RWPE1 (cell line): ENCODE results near the gene PTAR1.

ENCODE experiments used
- CTCF ChIA-PET: fragments of 350-600 bp; sonication (Branson Sonifier 250); formaldehyde crosslinking; extraction: SDS; loops from one replicate; lab custom pipeline; 2021; lab: Yijun Ruan, JAX
- POLR2A ChIA-PET: fragments of 400-600 bp; formaldehyde crosslinking; extraction: SDS; loops from one replicate; lab custom pipeline; 2020; ENCODE audit warnings: antibody characterized with exemption; ENCODE audit not compliant: low non-redundant PET; lab: Yijun Ruan, JAX
- DNase-seq: peaks from one replicate; pipeline ENCODE4 v3.0.0; 2012; ENCODE audit warnings: low spot score
- H3K27ac ChIP-seq: fragments of 450-650 bp; 2 replicates; pipeline ENCODE4 v1.5.1; 2017
- CTCF ChIP-seq: fragments of 450-650 bp; conservative IDR thresholded peaks from 2 replicates; pipeline ENCODE4 v1.5.1; 2017; ENCODE audit warnings: low read depth, mild to moderate bottlenecking

Gene PTAR1

GRCh38 chr9:69683927-69684326 is 75.9 kb downstream of the PTAR1 start:
- no peak for DNase-seq
- ChIA-PET CTCF (interaction anchor here (0.6 to 1.0 kb wide), 3 partner anchors 220 to 1465 kb away, joined by 3 to 4 read pairs (median 3); no protein-coding TSS in a partner anchor), POLR2A (no interaction called here)
- no peak overlapping the region for H3K27ac ChIP-seq
- no peak for TF ChIP-seq CTCF

- POLR2A ChIA-PET = no interaction called here
These were observed 80.8 kb downstream of the PTAR1 start for GRCh38 chr9:69678843-69679538.

DNA sequence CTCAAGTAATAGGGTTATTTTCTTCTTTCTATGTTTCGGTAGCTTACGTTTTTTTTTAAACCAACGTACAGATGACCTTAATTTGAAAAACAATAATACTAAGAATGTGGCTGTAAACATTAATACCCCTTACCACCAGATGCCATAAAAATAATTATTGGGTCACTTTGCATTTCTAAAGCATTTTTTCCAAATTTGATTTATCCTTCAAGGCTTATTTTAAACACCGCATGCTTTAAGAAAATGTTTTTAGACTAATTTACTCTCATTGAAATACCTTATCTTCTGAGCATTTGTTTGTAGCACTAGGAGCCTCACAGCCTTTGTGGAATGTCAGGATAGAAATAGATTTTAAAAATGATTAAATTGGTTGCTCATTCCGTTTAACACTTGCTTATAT is 81.9 kb downstream of the PTAR1 start:
- DNase-seq = no peak
- CTCF ChIA-PET = no interaction called here
- no peak overlapping the region for H3K27ac ChIP-seq
- POLR2A ChIA-PET = no interaction called here
- TF ChIP-seq CTCF = no peak

More at GRCh38 chr9:69678843-69679538, 80.8 kb downstream of the PTAR1 start:
- CTCF ChIA-PET = interaction anchor here (1.1 kb wide), 1 partner anchor 240 kb away, joined by 3 read pairs; no protein-coding TSS in a partner anchor
- no peak for TF ChIP-seq CTCF
- DNase-seq = no peak
- H3K27ac ChIP-seq = no peak overlapping the region

DNA sequence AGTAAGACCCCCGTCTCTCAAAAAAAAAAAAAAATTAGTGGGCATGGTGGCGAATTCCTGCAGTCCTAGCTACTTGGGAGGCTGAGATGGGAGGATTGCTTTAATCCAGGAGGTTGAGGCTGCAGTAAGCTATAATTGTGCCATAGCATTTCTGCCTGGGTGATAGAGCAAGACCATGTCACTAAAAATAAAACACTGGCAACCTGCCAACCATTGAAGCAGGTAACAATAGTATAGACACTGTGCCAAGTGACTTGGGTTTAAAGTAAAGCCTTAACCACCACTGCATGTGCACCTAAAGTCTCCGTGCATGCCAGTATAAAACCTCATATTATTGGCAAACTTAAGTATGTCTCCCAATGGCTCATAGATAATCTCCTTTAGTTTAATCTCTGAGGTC is 84.2 kb downstream of the PTAR1 start:
- no peak overlapping the region; the same call in 1 of the 2 replicates for H3K27ac ChIP-seq
- DNase-seq = no peak
- POLR2A ChIA-PET = no interaction called here
- CTCF ChIA-PET = interaction anchor here (0.6 kb wide), 1 partner anchor 41 kb away, joined by 3 read pairs; no protein-coding TSS in a partner anchor
- TF ChIP-seq CTCF = no peak

- H3K27ac ChIP-seq = no peak overlapping the region; the same call in 1 of the 2 replicates
- peak; percentile 47 for DNase-seq
- no peak for TF ChIP-seq CTCF
- ChIA-PET CTCF (interaction anchor here (0.7 kb wide), 2 partner anchors 438 to 970 kb away, joined by 3 read pairs; partner anchors contain the start of gene PIP5K1B), POLR2A (no interaction called here)
These were observed 84.9 kb downstream of the PTAR1 start for GRCh38 chr9:69674716-69675438.

- no peak overlapping the region for H3K27ac ChIP-seq
- POLR2A ChIA-PET = no interaction called here
- no peak for TF ChIP-seq CTCF
- CTCF ChIA-PET = interaction anchor here (0.6 to 1.3 kb wide), 4 partner anchors 13 to 969 kb away, joined by 3 to 4 read pairs (median 3); partner anchors contain the start of gene PIP5K1B
- no peak for DNase-seq
These were observed 85.6 kb downstream of the PTAR1 start for GRCh38 chr9:69674112-69674685.
